A549 (cell line): Measurements from ENCODE around the gene HARS1. TPM values are rescaled to one million over a fixed set of nuclear protein-coding genes. Genes with fewer than 3 reads are reported as not detected.

Experiments used
- ATAC-seq, 2 experiments: fragments of 200-7000 bp in 1 of 2; fragments of >200 bp in 1 of 2; cut with Nextera tagmentation in 1 of 2; cut with Tn5 transposase in 1 of 2; 3 replicates each; pipeline versions ENCODE4 v1.8.0 to v1.9.1; 2018 to 2020; ENCODE audit warnings: mild to moderate bottlenecking in 1 of 2, moderate library complexity in 1 of 2
- CTCF ChIA-PET: fragments of 300-600 bp; sonication (Branson Sonifier 250); formaldehyde crosslinking; extraction: SDS; loops from one replicate; lab custom pipeline; 2021; ENCODE audit warnings: antibody characterized with exemption, inconsistent platforms; lab: Yijun Ruan, JAX
- POLR2A ChIA-PET: fragments of 350-600 bp; formaldehyde crosslinking; extraction: SDS; loops from one replicate; lab custom pipeline; 2021; ENCODE audit warnings: antibody characterized with exemption, inconsistent platforms; lab: Yijun Ruan, JAX
- DNase-seq, 2 experiments: peaks; one replicate each; pipeline versions ENCODE4 v3.0.0 to v3.0.0-alpha.2; 2011 to 2016; ENCODE audit warnings: low read depth in 1 of 2, low spot score in 1 of 2
- FAIRE-seq: peaks from 2 replicates; lab custom pipeline; 2011; peaks lifted over from hg19 to GRCh38; lab: Jason Lieb, UNC
- H3K27ac ChIP-seq, 2 experiments: fragments of >200 bp; sonication (Bioruptor Twin); formaldehyde crosslinking; 3 replicates each; pipeline ENCODE4 v1.5.1; 2016 to 2017
- H3K4me1 ChIP-seq: fragments of >200 bp; sonication (Bioruptor Twin); formaldehyde crosslinking; 3 replicates; pipeline ENCODE4 v1.6.1; 2016
- H3K4me2 ChIP-seq: fragments of >200 bp; sonication (Bioruptor Twin); formaldehyde crosslinking; 3 replicates; pipeline ENCODE4 v1.6.1; 2016
- H3K4me3 ChIP-seq: fragments of >200 bp; sonication (Bioruptor Twin); formaldehyde crosslinking; 3 replicates; pipeline ENCODE4 v1.5.1; 2016
- H3K9me3 ChIP-seq: fragments of >200 bp; sonication (Bioruptor Twin); formaldehyde crosslinking; 3 replicates; pipeline ENCODE4 v1.6.1; 2016
- CBX2 ChIP-seq: fragments of 200-600 bp; sonication (generic); IDR thresholded peaks from 2 replicates; pipeline ENCODE4 v1.6.1; 2016; ENCODE audit warnings: low read depth, mild to moderate bottlenecking, borderline replicate concordance
- CEBPB ChIP-seq, 2 experiments: fragments of >200 bp in 1 of 2; sonication (Bioruptor Twin) in 1 of 2; formaldehyde crosslinking in 1 of 2; IDR thresholded peaks; 2 replicates each; pipeline ENCODE4 v1.6.1; 2012 to 2016
- CHD2 ChIP-seq: fragments of 150-350 bp; IDR thresholded peaks from 2 replicates; pipeline ENCODE4 v1.6.1; 2014; ENCODE audit warnings: low read length; ENCODE audit not compliant: partially characterized antibody
- EHF ChIP-seq: fragments of 250-450 bp; sonication (Bioruptor Pico); IDR thresholded peaks from 2 replicates; pipeline ENCODE4 v1.5.0; 2020; ENCODE audit warnings: mild to moderate bottlenecking
- EP300 ChIP-seq, 2 experiments: fragments of >200 bp; sonication (Bioruptor Twin); formaldehyde crosslinking; IDR thresholded peaks; 2 replicates in 1 of 2; 3 replicates in 1 of 2; pipeline ENCODE4 v1.6.1; 2016 to 2017
- ESRRA ChIP-seq: fragments of 150-350 bp; IDR thresholded peaks from 2 replicates; pipeline ENCODE4 v1.6.1; 2014; ENCODE audit warnings: mild to moderate bottlenecking, low read length, borderline replicate concordance
- FOXS1 ChIP-seq: fragments of 250-450 bp; sonication (Bioruptor Pico); IDR thresholded peaks from 2 replicates; pipeline ENCODE4 v1.5.0; 2020; ENCODE audit warnings: mild to moderate bottlenecking, moderate library complexity
- HEYL ChIP-seq: fragments of 250-450 bp; sonication (Bioruptor Pico); IDR thresholded peaks from 2 replicates; pipeline ENCODE4 v1.8.0; 2021; ENCODE audit warnings: mild to moderate bottlenecking, moderate library complexity
- HOXA7 ChIP-seq: fragments of 250-450 bp; sonication (Bioruptor Pico); IDR thresholded peaks from 2 replicates; pipeline ENCODE4 v1.5.0; 2020; ENCODE audit warnings: mild to moderate bottlenecking, moderate library complexity
- JUN ChIP-seq, 2 experiments: fragments of >200 bp; sonication (Bioruptor Twin); formaldehyde crosslinking; IDR thresholded peaks; 2 replicates in 1 of 2; 3 replicates in 1 of 2; pipeline ENCODE4 v1.6.1; 2016 to 2017
- KDM1A ChIP-seq: fragments of 200-600 bp; sonication (generic); IDR thresholded peaks from 2 replicates; pipeline ENCODE4 v1.6.1; 2016; ENCODE audit warnings: low read depth, mild to moderate bottlenecking
- MAFK ChIP-seq: fragments of 450-650 bp; IDR thresholded peaks from 2 replicates; pipeline ENCODE4 v1.6.1; 2014; ENCODE audit not compliant: partially characterized antibody
- MYC ChIP-seq: IDR thresholded peaks from 2 replicates; pipeline ENCODE4 v1.6.1; 2012; ENCODE audit warnings: mild to moderate bottlenecking, inconsistent platforms, low read length, improper control_type of control experiment, borderline replicate concordance
- NFE2L2 ChIP-seq: fragments of 150-350 bp; conservative IDR thresholded peaks from 2 replicates; pipeline ENCODE4 v1.6.1; 2014; ENCODE audit warnings: low read length
- NPAS2 ChIP-seq: fragments of 250-450 bp; sonication (Bioruptor Pico); IDR thresholded peaks from 2 replicates; pipeline ENCODE4 v1.8.0; 2022; ENCODE audit warnings: mild to moderate bottlenecking, moderate library complexity, borderline replicate concordance
- NR3C1 ChIP-seq: fragments of >200 bp; sonication (Bioruptor Twin); formaldehyde crosslinking; IDR thresholded peaks from 3 replicates; pipeline ENCODE4 v1.6.1; 2017
- PHF8 ChIP-seq: fragments of 200-600 bp; sonication (generic); IDR thresholded peaks from 2 replicates; pipeline ENCODE4 v1.6.1; 2016; ENCODE audit warnings: low read depth, mild to moderate bottlenecking, antibody characterized with exemption, moderate library complexity, borderline replicate concordance
- POLR2AphosphoS2 ChIP-seq: conservative IDR thresholded peaks from 2 replicates; pipeline ENCODE4 v1.6.1; 2012; ENCODE audit warnings: low read length, improper control_type of control experiment, inconsistent platforms
- RAD21 ChIP-seq, 2 experiments: fragments of >200 bp in 1 of 2; sonication (Bioruptor Twin) in 1 of 2; formaldehyde crosslinking in 1 of 2; IDR thresholded peaks in 1 of 2; conservative IDR thresholded peaks in 1 of 2; 2 replicates in 1 of 2; 3 replicates in 1 of 2; pipeline ENCODE4 v1.6.1; 2012 to 2018; ENCODE audit warnings: inconsistent platforms in 1 of 2
- RARB ChIP-seq: fragments of 250-450 bp; sonication (Bioruptor Pico); IDR thresholded peaks from 2 replicates; pipeline ENCODE4 v1.8.0; 2021; ENCODE audit warnings: mild to moderate bottlenecking, moderate library complexity
- RCOR1 ChIP-seq: fragments of 150-350 bp; IDR thresholded peaks from 2 replicates; pipeline ENCODE4 v1.6.1; 2014; ENCODE audit warnings: antibody characterized with exemption, low read length, low read depth
- RNF2 ChIP-seq: fragments of 200-600 bp; sonication (generic); IDR thresholded peaks from 2 replicates; pipeline ENCODE4 v1.6.1; 2016; ENCODE audit warnings: low read depth, mild to moderate bottlenecking, antibody characterized with exemption, moderate library complexity, borderline replicate concordance
- TFCP2L1 ChIP-seq: fragments of 250-450 bp; sonication (Bioruptor Pico); IDR thresholded peaks from 2 replicates; pipeline ENCODE4 v1.5.0; 2021; ENCODE audit warnings: mild to moderate bottlenecking
- TP53 ChIP-seq: fragments of 250-450 bp; sonication (Bioruptor Pico); IDR thresholded peaks from 2 replicates; pipeline ENCODE4 v1.5.0; 2021; ENCODE audit warnings: mild to moderate bottlenecking, moderate library complexity
- ZNF302 ChIP-seq: fragments of 250-450 bp; sonication (Bioruptor Pico); IDR thresholded peaks from 2 replicates; pipeline ENCODE4 v1.9.0; 2021; ENCODE audit warnings: inconsistent platforms, mild to moderate bottlenecking, moderate library complexity
- ZSCAN20 ChIP-seq: fragments of 250-450 bp; sonication (Bioruptor Pico); IDR thresholded peaks from 2 replicates; pipeline ENCODE4 v1.8.0; 2022; ENCODE audit warnings: mild to moderate bottlenecking, moderate library complexity
- WGBS: methylation state at CpG from one replicate; pipeline ENCODE4 v1.1.6; 2017; ENCODE audit errors: missing lambda C conversion rate; 5-methylcytosine and 5-hydroxymethylcytosine counted together
- polyA plus RNA-seq, 4 experiments: library from polyadenylated mRNA; depleted of rRNA in 3 of 4; stranded (reverse); fragments of >200 nt; fragmentation: RNase III in 1 of 4; extraction: RNeasy Plus Mini Kit Qiagen cat#74134 plus additional on column Dnase treatment in 1 of 4; gene quantifications; 2 replicates in 3 of 4; 3 replicates in 1 of 4; pipeline ENCODE4 v1.2.3, GENCODE V29; 2011 to 2017
- TF ChIP-seq, protein P1 (sequence below): IDR thresholded peaks from 2 replicates; pipeline ENCODE4 v1.6.1; 2012
- TF ChIP-seq, protein P2 (sequence below): fragments of 200-600 bp; sonication (generic); IDR thresholded peaks from 2 replicates; pipeline ENCODE4 v1.6.1; 2016; ENCODE audit warnings: antibody characterized with exemption, mild to moderate bottlenecking, moderate library complexity
- TF ChIP-seq, protein P3 (sequence below): fragments of 450-650 bp; IDR thresholded peaks from 2 replicates; pipeline ENCODE4 v1.6.1; 2014; ENCODE audit warnings: antibody characterized with exemption
- TF ChIP-seq, protein P4 (sequence below): fragments of >200 bp; sonication (Bioruptor Twin); formaldehyde crosslinking; IDR thresholded peaks from 3 replicates; pipeline ENCODE4 v1.5.1; 2016
- TF ChIP-seq, protein P5 (sequence below): fragments of 250-450 bp; sonication (Bioruptor Pico); IDR thresholded peaks from 2 replicates; pipeline ENCODE4 v1.5.0; 2020; ENCODE audit warnings: low read depth, mild to moderate bottlenecking, moderate library complexity

Gene HARS1
- polyA plus RNA-seq, 2 of the 4 experiments (the other 2 are of a cell fraction) = 80.5 to 87.1 TPM

GRCh38 chr5:140725799-140726471, 34.8 kb upstream of the HARS1 start:
- H3K27ac ChIP-seq = peak overlapping the region; percentile 24 to 69; a peak in 4 of 6 replicates
- TF ChIP-seq POLR2AphosphoS2 (no peak), TP53 (CRISPR knock-in tag) (no peak), FOXS1 (CRISPR knock-in tag) (no peak), EP300 (IDR thresholded peaks at IDR 0.05) (no peak), CBX2 (no peak), NFE2L2 (0 out of 2 replicates have a peak, but pooled peaks have one; percentile 3), RAD21 (conservative IDR thresholded peaks at IDR 0.05 in 1 of 2, IDR thresholded peaks at IDR 0.05 in 1 of 2) (no peak; a peak in 1 of 5 replicates), ESRRA (no peak), HOXA7 (CRISPR knock-in tag) (no peak), MYC (peak; percentile 17; the same call in 1 of the 2 replicates), KDM1A (no peak), ZSCAN20 (CRISPR knock-in tag) (no peak), CHD2 (no peak), RNF2 (no peak), HEYL (CRISPR knock-in tag) (no peak), PHF8 (no peak), NPAS2 (no peak), MAFK (peak; percentile 85), ZNF302 (CRISPR knock-in tag) (no peak), RCOR1 (no peak), EHF (no peak), NR3C1 (no peak), CEBPB (IDR thresholded peaks at IDR 0.05) (peak in 1 of 2 experiments; percentile 73; a peak in 2 of 4 replicates), RARB (CRISPR knock-in tag) (0 out of 2 replicates have a peak, but pooled peaks have one; percentile 66), TFCP2L1 (no peak), JUN (IDR thresholded peaks at IDR 0.05) (peak in 1 of 2 experiments; percentile 45; a peak in 1 of 5 replicates)
- TF ChIP-seq, protein P1, sequence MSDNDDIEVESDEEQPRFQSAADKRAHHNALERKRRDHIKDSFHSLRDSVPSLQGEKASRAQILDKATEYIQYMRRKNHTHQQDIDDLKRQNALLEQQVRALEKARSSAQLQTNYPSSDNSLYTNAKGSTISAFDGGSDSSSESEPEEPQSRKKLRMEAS = no peak; the same call in 1 of the 2 replicates
- TF ChIP-seq, protein P2, sequence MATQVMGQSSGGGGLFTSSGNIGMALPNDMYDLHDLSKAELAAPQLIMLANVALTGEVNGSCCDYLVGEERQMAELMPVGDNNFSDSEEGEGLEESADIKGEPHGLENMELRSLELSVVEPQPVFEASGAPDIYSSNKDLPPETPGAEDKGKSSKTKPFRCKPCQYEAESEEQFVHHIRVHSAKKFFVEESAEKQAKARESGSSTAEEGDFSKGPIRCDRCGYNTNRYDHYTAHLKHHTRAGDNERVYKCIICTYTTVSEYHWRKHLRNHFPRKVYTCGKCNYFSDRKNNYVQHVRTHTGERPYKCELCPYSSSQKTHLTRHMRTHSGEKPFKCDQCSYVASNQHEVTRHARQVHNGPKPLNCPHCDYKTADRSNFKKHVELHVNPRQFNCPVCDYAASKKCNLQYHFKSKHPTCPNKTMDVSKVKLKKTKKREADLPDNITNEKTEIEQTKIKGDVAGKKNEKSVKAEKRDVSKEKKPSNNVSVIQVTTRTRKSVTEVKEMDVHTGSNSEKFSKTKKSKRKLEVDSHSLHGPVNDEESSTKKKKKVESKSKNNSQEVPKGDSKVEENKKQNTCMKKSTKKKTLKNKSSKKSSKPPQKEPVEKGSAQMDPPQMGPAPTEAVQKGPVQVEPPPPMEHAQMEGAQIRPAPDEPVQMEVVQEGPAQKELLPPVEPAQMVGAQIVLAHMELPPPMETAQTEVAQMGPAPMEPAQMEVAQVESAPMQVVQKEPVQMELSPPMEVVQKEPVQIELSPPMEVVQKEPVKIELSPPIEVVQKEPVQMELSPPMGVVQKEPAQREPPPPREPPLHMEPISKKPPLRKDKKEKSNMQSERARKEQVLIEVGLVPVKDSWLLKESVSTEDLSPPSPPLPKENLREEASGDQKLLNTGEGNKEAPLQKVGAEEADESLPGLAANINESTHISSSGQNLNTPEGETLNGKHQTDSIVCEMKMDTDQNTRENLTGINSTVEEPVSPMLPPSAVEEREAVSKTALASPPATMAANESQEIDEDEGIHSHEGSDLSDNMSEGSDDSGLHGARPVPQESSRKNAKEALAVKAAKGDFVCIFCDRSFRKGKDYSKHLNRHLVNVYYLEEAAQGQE = peak; percentile 88
- TF ChIP-seq, protein P3, sequence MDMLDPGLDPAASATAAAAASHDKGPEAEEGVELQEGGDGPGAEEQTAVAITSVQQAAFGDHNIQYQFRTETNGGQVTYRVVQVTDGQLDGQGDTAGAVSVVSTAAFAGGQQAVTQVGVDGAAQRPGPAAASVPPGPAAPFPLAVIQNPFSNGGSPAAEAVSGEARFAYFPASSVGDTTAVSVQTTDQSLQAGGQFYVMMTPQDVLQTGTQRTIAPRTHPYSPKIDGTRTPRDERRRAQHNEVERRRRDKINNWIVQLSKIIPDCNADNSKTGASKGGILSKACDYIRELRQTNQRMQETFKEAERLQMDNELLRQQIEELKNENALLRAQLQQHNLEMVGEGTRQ = no peak
- TF ChIP-seq, protein P4, sequence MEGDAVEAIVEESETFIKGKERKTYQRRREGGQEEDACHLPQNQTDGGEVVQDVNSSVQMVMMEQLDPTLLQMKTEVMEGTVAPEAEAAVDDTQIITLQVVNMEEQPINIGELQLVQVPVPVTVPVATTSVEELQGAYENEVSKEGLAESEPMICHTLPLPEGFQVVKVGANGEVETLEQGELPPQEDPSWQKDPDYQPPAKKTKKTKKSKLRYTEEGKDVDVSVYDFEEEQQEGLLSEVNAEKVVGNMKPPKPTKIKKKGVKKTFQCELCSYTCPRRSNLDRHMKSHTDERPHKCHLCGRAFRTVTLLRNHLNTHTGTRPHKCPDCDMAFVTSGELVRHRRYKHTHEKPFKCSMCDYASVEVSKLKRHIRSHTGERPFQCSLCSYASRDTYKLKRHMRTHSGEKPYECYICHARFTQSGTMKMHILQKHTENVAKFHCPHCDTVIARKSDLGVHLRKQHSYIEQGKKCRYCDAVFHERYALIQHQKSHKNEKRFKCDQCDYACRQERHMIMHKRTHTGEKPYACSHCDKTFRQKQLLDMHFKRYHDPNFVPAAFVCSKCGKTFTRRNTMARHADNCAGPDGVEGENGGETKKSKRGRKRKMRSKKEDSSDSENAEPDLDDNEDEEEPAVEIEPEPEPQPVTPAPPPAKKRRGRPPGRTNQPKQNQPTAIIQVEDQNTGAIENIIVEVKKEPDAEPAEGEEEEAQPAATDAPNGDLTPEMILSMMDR = no peak
- TF ChIP-seq, protein P5, sequence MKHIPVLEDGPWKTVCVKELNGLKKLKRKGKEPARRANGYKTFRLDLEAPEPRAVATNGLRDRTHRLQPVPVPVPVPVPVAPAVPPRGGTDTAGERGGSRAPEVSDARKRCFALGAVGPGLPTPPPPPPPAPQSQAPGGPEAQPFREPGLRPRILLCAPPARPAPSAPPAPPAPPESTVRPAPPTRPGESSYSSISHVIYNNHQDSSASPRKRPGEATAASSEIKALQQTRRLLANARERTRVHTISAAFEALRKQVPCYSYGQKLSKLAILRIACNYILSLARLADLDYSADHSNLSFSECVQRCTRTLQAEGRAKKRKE (CRISPR knock-in tag) = peak; percentile 15; the same call in 1 of the 2 replicates

More at GRCh38 chr5:140725799-140726471, 34.8 kb upstream of the HARS1 start:
- Histone ChIP-seq H3K9me3 (no peaks in the 10 kb centered on the region), H3K4me2 (peak overlapping the region; percentile 76), H3K4me1 (0 out of 3 replicates have a peak, but pooled peaks cover 3% of the 10 kb centered on the region), H3K4me3 (peak overlapping the region; percentile 53)
- WGBS = 1% methylated on average over 23 of the region's 23 CpGs
- ChIA-PET POLR2A (interaction anchor here (0.6 to 1.7 kb wide), 6 partner anchors 15 to 879 kb away, joined by 3 to 16 read pairs (median 5); partner anchors contain the start of genes HBEGF, IK, NDUFA2 and ZMAT2), CTCF (interaction anchor here (0.6 to 2.0 kb wide), 5 partner anchors 11 to 893 kb away, joined by 3 to 9 read pairs (median 4); partner anchors contain the start of gene DIAPH1)
- ATAC-seq = peak; percentile 97 to 98
- DNase-seq = peak; percentile 90 to 98
- peak; percentile 84 for FAIRE-seq
